ENCODE data around the gene TMEM259.

TMEM259 gene

DNA sequence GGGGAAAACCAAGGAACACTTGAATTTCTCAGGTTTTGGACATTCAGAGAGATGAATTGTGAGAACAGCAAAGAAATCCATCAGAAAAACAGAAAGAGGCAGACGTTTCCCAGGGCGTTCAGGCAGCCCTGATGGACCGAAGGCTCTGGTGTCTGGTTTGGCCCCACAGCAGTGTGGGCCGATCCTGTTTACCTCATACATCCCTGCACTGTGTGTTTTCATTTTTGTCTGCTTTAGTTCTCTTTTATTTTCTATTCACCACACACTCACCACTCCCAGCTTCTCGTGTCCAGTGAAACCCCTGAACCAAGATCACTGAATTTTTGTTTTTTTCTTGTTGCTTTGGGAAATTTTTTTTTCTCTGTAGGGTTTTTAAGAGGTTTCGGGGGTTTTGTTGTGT lies 48.6 kb downstream of the TMEM259 start:
- peaks cover 9% of the 10 kb centered on the region; the same call in 1 of the 2 replicates for H3K9me3 ChIP-seq (ENCODE audit: control insufficient read depth, insufficient read depth, low read length)
- no peak overlapping the region for H3K9ac ChIP-seq (ENCODE audit: low read depth, low read length)
- no peaks in the 10 kb centered on the region; the same call in 1 of the 2 replicates for H3K4me1 ChIP-seq (ENCODE audit: insufficient read depth, low read length)
- H3K36me3 ChIP-seq (ENCODE audit: insufficient read depth, low read length), result peaks cover 28% of the 10 kb centered on the region

DNA sequence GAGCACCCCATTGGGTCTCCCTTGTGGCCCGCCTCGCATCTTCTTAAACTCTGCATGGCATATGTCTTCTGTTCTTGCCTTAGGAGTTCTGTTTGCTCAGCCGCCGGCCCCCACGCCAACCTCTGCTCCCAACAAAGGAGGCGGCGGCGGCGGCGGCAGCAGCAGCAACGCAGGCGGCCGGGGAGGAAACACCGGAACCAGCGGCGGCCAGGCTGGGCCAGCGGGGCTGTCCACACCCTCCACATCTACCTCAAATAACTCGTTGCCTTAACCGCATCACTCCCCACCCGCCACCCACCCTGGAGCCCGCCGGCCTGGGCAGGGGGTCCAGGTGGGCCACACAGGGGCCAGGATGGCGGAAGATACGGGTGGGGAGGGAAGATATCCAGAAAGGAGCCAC lies 49.1 kb downstream of the TMEM259 start:
- Histone ChIP-seq H3K9me3 (ENCODE audit: control insufficient read depth, insufficient read depth, low read length) (peaks cover 9% of the 10 kb centered on the region; the same call in 1 of the 2 replicates), H3K36me3 (ENCODE audit: insufficient read depth, low read length) (peaks cover 29% of the 10 kb centered on the region), H3K4me1 (ENCODE audit: insufficient read depth, low read length) (no peaks in the 10 kb centered on the region; the same call in 1 of the 2 replicates), H3K9ac (ENCODE audit: low read depth, low read length) (no peak overlapping the region)

DNA sequence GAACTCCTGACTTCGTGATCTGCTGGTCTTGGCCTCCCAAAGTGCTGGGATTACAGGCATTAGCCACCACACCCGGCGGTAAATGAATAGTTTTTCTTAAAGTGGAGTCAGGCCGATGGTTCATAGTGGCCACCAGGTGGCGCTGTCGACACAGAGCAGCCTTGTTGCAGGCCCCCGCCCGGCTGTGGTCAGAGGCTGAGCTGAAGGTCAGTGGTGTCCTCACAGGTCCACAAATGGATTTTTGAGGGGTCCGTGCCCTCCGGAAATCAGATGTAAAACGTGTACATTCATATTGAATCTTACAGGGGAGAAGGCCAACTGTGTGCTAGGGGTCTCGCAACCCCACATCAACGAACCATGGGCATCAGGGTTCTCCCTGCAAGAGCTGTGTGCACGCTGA lies 50.2 kb downstream of the TMEM259 start:
- Histone ChIP-seq H3K9me3 (ENCODE audit: control insufficient read depth, insufficient read depth, low read length) (peaks cover 9% of the 10 kb centered on the region; the same call in 1 of the 2 replicates), H3K4me1 (ENCODE audit: insufficient read depth, low read length) (no peaks in the 10 kb centered on the region; the same call in 1 of the 2 replicates), H3K9ac (ENCODE audit: low read depth, low read length) (no peak overlapping the region), H3K36me3 (ENCODE audit: insufficient read depth, low read length) (peaks cover 29% of the 10 kb centered on the region)

DNA sequence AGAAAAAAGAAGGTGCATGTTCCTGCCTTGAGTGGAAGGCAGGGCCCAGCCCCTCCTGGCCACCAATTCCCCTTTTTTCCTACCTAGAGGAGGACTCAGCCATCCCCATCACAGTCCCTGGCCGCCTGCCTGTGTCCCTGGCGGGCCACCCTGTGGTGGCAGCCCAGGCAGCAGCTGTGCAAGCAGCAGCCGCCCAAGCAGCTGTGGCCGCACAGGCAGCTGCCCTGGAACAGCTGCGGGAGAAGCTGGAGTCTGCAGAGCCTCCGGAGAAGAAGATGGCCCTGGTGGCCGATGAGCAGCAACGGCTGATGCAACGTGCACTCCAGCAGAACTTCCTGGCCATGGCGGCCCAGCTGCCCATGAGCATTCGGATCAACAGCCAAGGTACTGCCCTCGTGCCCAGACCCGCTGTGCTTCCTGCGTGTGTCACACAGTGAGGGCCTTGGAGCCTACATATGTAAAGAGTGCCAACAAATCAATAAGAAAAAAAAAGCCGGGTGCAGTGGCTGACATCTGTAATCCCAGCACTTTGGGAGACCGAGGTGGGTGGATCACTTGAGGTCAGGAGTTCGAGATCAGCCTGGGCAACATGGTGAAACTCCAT lies 54.3 kb downstream of the TMEM259 start:
- H3K9me3 ChIP-seq (ENCODE audit: control insufficient read depth, insufficient read depth, low read length), result peaks cover 9% of the 10 kb centered on the region; the same call in 1 of the 2 replicates
- H3K36me3 ChIP-seq (ENCODE audit: insufficient read depth, low read length), result peaks cover 31% of the 10 kb centered on the region
- no peak overlapping the region for H3K9ac ChIP-seq (ENCODE audit: low read depth, low read length)
- H3K4me1 ChIP-seq (ENCODE audit: insufficient read depth, low read length), result peaks cover 6% of the 10 kb centered on the region; the same call in 1 of the 2 replicates

DNA sequence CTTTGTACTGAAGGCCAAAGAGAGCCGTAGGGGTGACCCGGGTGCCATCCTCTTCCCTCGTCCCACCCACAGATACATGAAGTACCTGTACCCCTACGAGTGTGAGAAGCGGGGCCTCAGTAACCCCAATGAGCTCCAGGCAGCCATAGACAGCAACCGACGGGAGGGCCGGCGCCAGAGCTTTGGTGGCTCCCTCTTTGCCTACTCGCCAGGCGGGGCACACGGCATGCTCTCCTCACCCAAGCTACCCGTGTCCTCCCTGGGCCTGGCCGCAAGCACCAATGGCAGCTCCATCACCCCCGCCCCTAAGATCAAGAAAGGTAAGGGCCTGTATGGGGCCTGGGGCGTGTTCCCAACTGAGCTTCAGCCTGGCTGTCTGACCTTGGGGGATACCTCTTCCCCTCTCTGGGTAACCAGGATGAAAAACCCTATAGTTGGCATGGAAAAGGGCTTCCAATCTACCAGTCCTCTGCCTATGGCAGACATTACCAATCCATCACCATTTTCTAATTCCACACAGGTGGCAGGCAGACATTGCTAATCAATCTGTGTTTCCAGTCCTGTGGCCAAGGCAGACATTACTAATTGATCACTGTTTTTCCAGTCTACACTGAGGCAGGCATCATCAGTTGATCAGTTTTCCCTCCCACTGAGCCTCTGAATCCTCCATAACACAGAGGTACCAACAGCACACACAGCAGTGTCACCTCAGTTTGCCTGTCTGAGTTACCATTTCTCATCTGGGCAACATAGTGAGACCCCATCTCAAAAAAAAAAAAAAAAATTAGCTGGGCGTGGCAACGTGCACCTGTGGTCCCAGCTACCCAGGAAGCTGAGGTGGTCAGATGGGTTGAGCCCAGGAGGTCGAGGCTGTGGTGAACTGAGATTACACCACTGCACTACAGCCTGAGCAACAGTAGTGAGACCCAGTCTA lies 55.9 kb downstream of the TMEM259 start:
- H3K9me3 ChIP-seq (ENCODE audit: control insufficient read depth, insufficient read depth, low read length), result peaks cover 4% of the 10 kb centered on the region; the same call in 1 of the 2 replicates
- no peak overlapping the region for H3K9ac ChIP-seq (ENCODE audit: low read depth, low read length)
- H3K36me3 ChIP-seq (ENCODE audit: insufficient read depth, low read length), result peaks cover 19% of the 10 kb centered on the region
- peaks cover 10% of the 10 kb centered on the region; the same call in 1 of the 2 replicates for H3K4me1 ChIP-seq (ENCODE audit: insufficient read depth, low read length)

DNA sequence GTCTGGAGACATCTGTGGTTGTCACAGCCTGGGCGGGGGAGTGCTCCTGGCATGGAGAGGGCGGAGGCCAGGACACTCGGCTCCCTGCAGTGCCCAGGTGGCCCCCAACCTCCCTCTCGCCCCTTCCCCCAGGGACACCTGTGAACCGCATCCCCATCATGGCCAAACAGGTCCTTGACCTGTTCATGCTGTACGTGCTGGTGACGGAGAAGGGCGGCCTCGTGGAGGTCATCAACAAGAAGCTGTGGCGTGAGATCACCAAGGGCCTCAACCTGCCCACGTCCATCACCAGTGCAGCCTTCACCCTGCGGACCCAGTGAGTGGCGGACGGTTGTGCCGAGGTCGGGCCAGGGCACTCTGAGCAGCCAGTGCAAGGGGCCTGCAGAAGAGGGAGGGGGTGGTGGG lies 56.8 kb downstream of the TMEM259 start:
- Histone ChIP-seq H3K4me1 (ENCODE audit: insufficient read depth, low read length) (peaks cover 11% of the 10 kb centered on the region; the same call in 1 of the 2 replicates), H3K36me3 (ENCODE audit: insufficient read depth, low read length) (peaks cover 19% of the 10 kb centered on the region), H3K9me3 (ENCODE audit: control insufficient read depth, insufficient read depth, low read length) (peaks cover 4% of the 10 kb centered on the region; the same call in 1 of the 2 replicates), H3K9ac (ENCODE audit: low read depth, low read length) (no peak overlapping the region)

DNA sequence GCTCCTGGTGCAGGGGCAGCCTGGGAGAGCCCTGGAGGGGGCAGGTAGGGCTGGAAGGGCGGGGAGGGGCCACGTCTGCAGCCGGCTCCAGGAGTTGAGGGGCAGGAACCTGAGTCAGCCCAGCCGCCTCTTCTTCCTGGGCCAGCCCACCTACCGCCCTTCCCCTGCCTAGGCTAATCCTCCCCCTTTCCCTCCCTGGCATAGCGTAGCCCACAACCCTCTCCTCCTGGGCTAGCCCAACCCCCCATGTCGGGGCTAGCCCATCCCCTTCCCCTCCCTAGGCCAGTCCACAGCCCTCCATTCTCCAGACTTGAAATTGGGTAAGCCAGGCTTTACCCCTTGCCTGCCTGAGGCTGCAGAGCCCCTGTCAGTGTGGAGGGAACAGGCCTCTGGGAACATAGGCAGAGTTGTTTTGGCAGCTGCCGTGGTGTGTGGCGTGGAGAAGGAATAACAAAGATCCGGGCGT lies 57.4 kb downstream of the TMEM259 start:
- peaks cover 11% of the 10 kb centered on the region; the same call in 1 of the 2 replicates for H3K4me1 ChIP-seq (ENCODE audit: insufficient read depth, low read length)
- peaks cover 3% of the 10 kb centered on the region; the same call in 1 of the 2 replicates for H3K9me3 ChIP-seq (ENCODE audit: control insufficient read depth, insufficient read depth, low read length)
- peaks cover 13% of the 10 kb centered on the region for H3K36me3 ChIP-seq (ENCODE audit: insufficient read depth, low read length)
- H3K9ac ChIP-seq (ENCODE audit: low read depth, low read length), result no peak overlapping the region

DNA sequence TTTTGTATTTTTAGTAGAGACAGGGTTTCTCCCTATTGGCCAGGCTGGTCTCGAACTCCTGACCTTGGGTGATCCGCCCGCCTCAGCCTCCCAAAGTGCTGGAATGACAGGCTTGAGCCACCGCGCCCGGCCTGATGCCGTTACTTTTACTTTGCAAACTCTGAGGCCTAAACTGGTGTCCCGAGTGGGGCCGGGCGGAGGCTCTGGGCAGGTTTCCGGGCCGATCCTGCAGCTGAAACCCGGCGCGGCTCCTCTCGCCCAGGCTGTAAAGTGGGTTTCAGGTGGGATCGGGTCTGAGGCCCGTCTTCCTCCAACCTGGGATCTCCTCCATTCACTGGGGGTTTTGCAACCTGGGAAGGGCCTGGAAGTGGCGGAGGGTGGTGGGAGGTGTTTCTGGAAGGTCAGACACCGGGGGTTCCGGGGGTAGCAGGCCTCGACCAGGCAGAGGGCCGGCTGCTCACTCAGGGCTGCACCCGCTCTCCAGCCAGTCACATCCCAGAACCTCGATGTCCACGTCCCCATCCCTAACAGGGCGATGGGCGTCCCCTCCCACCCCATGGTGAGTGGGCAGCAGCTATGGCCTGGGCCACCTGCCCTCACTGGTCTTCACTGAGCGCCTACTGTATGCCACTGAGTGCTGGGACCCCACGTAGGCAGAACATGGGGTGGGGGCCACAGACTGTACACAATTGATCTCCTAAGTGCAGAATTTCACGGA lies 58.1 kb downstream of the TMEM259 start:
- Histone ChIP-seq H3K9ac (ENCODE audit: low read depth, low read length) (no peak overlapping the region), H3K9me3 (ENCODE audit: control insufficient read depth, insufficient read depth, low read length) (no peaks in the 10 kb centered on the region), H3K36me3 (ENCODE audit: insufficient read depth, low read length) (peaks cover 10% of the 10 kb centered on the region), H3K4me1 (ENCODE audit: insufficient read depth, low read length) (peaks cover 11% of the 10 kb centered on the region; the same call in 1 of the 2 replicates)

DNA sequence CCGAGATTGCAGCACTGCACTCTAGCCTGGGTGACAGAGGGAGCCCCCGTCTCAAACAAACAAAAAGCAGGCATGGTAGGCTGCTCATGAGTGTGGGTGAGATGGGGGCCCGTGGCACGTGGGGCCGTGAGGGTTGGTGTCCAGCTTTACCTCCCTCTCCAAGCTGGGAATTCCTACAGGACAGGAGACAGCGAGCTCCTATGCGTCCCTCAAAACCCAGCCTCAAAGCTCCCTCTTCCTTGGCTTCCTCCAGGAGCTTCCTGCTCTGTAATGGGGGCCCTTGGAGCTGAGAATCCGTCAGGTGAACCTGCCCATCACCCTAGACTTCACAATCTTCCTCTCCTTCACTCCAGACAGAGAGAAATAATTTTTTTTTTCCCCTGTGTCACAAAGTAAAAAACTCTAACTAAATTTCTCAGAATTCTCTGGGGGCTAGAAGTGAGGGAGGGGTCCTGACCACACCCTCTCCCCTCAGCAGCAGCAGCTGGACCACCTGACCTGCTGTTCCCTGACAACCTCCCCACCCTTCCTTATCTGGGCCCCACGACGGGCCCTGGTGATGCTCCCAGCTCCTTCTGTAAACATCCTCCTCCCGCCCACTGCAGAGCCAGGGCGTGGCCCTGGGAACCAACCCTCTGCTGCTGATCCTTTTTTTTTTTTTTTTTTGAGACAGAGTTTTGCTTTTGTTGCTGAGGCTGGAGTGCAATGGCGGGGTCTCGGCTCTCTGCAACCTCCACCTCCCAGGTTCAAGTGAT lies 58.9 kb downstream of the TMEM259 start:
- no peak overlapping the region for H3K9ac ChIP-seq (ENCODE audit: low read depth, low read length)
- H3K36me3 ChIP-seq (ENCODE audit: insufficient read depth, low read length), result peaks cover 5% of the 10 kb centered on the region
- H3K9me3 ChIP-seq (ENCODE audit: control insufficient read depth, insufficient read depth, low read length), result no peaks in the 10 kb centered on the region
- H3K4me1 ChIP-seq (ENCODE audit: insufficient read depth, low read length), result peaks cover 14% of the 10 kb centered on the region; the same call in 1 of the 2 replicates

DNA sequence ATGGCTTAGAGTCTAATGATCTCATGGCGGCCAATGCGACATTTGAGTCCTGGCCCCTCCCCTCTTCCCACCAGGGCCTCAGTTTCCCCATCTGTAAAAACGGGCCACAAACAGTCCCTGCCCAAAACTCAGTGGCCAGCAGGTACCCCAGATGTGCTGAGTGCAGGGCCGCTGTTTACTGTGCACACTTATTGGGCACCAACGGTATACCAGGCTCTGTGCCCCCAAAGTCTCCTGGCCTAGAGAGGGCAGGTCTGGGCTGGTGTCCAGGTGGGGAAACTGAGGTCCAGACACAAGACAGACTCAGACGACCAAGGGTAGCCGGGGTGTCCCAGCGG lies 60.4 kb downstream of the TMEM259 start:
- peaks cover 22% of the 10 kb centered on the region; the same call in 1 of the 2 replicates for H3K4me1 ChIP-seq (ENCODE audit: insufficient read depth, low read length)
- no peak overlapping the region for H3K9ac ChIP-seq (ENCODE audit: low read depth, low read length)
- peaks cover 5% of the 10 kb centered on the region for H3K36me3 ChIP-seq (ENCODE audit: insufficient read depth, low read length)
- H3K9me3 ChIP-seq (ENCODE audit: control insufficient read depth, insufficient read depth, low read length), result no peaks in the 10 kb centered on the region

DNA sequence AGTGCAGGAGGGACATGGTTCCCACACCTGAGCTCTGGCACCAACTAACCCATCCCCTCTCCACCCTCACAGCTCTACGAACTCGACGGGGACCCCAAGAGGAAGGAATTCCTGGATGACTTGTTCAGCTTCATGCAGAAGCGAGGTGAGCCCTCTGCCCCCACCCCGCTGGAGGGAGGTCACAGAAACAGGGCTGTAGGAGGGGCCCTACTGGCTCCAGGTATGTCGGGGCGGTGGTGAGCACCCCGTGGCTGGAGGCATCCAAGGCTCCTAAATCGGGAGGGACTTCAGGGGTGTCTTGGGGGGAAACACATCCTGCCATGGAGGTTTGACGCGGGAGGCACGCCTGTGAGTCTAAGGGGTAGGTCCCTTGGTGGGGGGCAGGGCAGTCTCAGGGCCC lies 60.9 kb downstream of the TMEM259 start:
- H3K4me1 ChIP-seq (ENCODE audit: insufficient read depth, low read length), result peaks cover 25% of the 10 kb centered on the region; the same call in 1 of the 2 replicates
- peaks cover 1% of the 10 kb centered on the region for H3K36me3 ChIP-seq (ENCODE audit: insufficient read depth, low read length)
- no peak overlapping the region for H3K9ac ChIP-seq (ENCODE audit: low read depth, low read length)
- H3K9me3 ChIP-seq (ENCODE audit: control insufficient read depth, insufficient read depth, low read length), result no peaks in the 10 kb centered on the region

All from ES-I3 (cell line).